Medulla oblongata (tissue), 1 donor: ENCODE results near the gene CBR1.

ENCODE experiments used
- DNase-seq: peaks from one replicate; pipeline ENCODE4 v3.0.0-alpha.2; 2015; ENCODE audit errors: extremely low spot score

The CBR1 gene

GRCh38 chr21:36048357-36048756 lies 21.5 kb upstream of the CBR1 start:
- no peak for DNase-seq

GRCh38 chr21:36052860-36053714 lies 16.7 kb upstream of the CBR1 start:
- no peak for DNase-seq

GRCh38 chr21:36053715-36054062 lies 16.1 kb upstream of the CBR1 start:
- no peak for DNase-seq

GRCh38 chr21:36055551-36055950 lies 14.3 kb upstream of the CBR1 start:
- DNase-seq: no peak

- no peak for DNase-seq
Observed at GRCh38 chr21:36059823-36060158, 10.0 kb upstream of the CBR1 start.

GRCh38 chr21:36060159-36060921 lies 9.5 kb upstream of the CBR1 start, which contains the start of gene SETD4:
SETD4 (minus strand) TSS chr21:36060526; CDS start chr21:36058888, 1,638 bp downstream.
- peak; percentile 92 for DNase-seq

GRCh38 chr21:36061445-36061844 lies 8.4 kb upstream of the CBR1 start:
- no peak for DNase-seq

- no peak for DNase-seq
Observed at GRCh38 chr21:36063375-36064084, 6.3 kb upstream of the CBR1 start.

GRCh38 chr21:36064085-36064460 lies 5.8 kb upstream of the CBR1 start:
- no peak for DNase-seq

- DNase-seq: no peak
Observed at GRCh38 chr21:36065497-36066036, 4.3 kb upstream of the CBR1 start.

GRCh38 chr21:36068748-36069398 lies 951 bp upstream of the CBR1 start:
- DNase-seq: no peak

- DNase-seq: no peak
Observed at GRCh38 chr21:36070999-36071398, 1.2 kb downstream of the CBR1 start.

- DNase-seq: no peak
Observed at GRCh38 chr21:36072453-36073162, 2.8 kb downstream of the CBR1 start.

GRCh38 chr21:36073181-36073580 lies 3.4 kb downstream of the CBR1 start:
- DNase-seq: peak; percentile 72

GRCh38 chr21:36073911-36074310 lies 4.1 kb downstream of the CBR1 start:
- DNase-seq: peak; percentile 39

- DNase-seq: peak; percentile 94
Observed at GRCh38 chr21:36075171-36075570, 5.3 kb downstream of the CBR1 start.

- no peak for DNase-seq
Observed at GRCh38 chr21:36075953-36076352, 6.1 kb downstream of the CBR1 start.

- DNase-seq: no peak
Observed at GRCh38 chr21:36076878-36077655, 7.2 kb downstream of the CBR1 start.

- no peak for DNase-seq
Observed at GRCh38 chr21:36077758-36078157, 7.9 kb downstream of the CBR1 start.

- no peak for DNase-seq
Observed at GRCh38 chr21:36079010-36079649, 9.3 kb downstream of the CBR1 start.
